Gastroesophageal sphincter (tissue), 3 donors: ENCODE results near the gene UGT1A10.

Source experiments
- CTCF ChIP-seq, 4 experiments: fragments of 200-600 bp in 2 of 4; fragments of 450-650 bp in 2 of 4; sonication (generic) in 1 of 4; IDR thresholded peaks; one replicate each; pipeline ENCODE4 v1.5.1; 2017 to 2019; ENCODE audit warnings: antibody characterized with exemption in 4 of 4, mild to moderate bottlenecking in 2 of 4, moderate library complexity in 2 of 4
- POLR2AphosphoS5 ChIP-seq: sonication (generic); formaldehyde crosslinking; IDR thresholded peaks from one replicate; pipeline ENCODE4 v1.6.1; 2017; ENCODE audit warnings: antibody characterized with exemption

GRCh38 chr2:233801357-233802131 is 165.3 kb downstream of the UGT1A10 start:
- TF ChIP-seq CTCF (IDR thresholded peaks at IDR 0.05) (no peak), POLR2AphosphoS5 (no peak)
